ENCODE results near the gene CASZ1.

The CASZ1 gene

GRCh38 chr1:10648689-10649516, 147.5 kb downstream of the CASZ1 start:
- DNase-seq = no peak

GRCh38 chr1:10647414-10648170, 148.9 kb downstream of the CASZ1 start:
- DNase-seq = no peak

- no peak for DNase-seq
These were observed 150.0 kb downstream of the CASZ1 start for GRCh38 chr1:10646347-10646861.

- DNase-seq = no peak
These were observed 151.9 kb downstream of the CASZ1 start for GRCh38 chr1:10644307-10645128.

- DNase-seq = no peak
These were observed 152.7 kb downstream of the CASZ1 start for GRCh38 chr1:10643607-10644306.

GRCh38 chr1:10642403-10643080, 153.9 kb downstream of the CASZ1 start:
- no peak for DNase-seq

- no peak for DNase-seq
These were observed 154.5 kb downstream of the CASZ1 start for GRCh38 chr1:10641976-10642375.

- no peak for DNase-seq
These were observed 155.4 kb downstream of the CASZ1 start for GRCh38 chr1:10640843-10641553.

- DNase-seq = no peak
These were observed 156.5 kb downstream of the CASZ1 start for GRCh38 chr1:10639775-10640578.

- DNase-seq = no peak
These were observed 157.3 kb downstream of the CASZ1 start for GRCh38 chr1:10639011-10639774.

- no peak for DNase-seq
These were observed 157.9 kb downstream of the CASZ1 start for GRCh38 chr1:10638559-10639005.

- no peak for DNase-seq
These were observed 158.4 kb downstream of the CASZ1 start for GRCh38 chr1:10637834-10638558.

GRCh38 chr1:10637400-10637799, 159.0 kb downstream of the CASZ1 start:
- DNase-seq = no peak

GRCh38 chr1:10635992-10636391, 160.5 kb downstream of the CASZ1 start:
- DNase-seq = no peak

GRCh38 chr1:10635085-10635896, 161.2 kb downstream of the CASZ1 start:
- DNase-seq = no peak

GRCh38 chr1:10634428-10635084, 161.9 kb downstream of the CASZ1 start:
- no peak for DNase-seq

- no peak for DNase-seq
These were observed 162.4 kb downstream of the CASZ1 start for GRCh38 chr1:10634075-10634427.

All from cerebellar nuclear complex (tissue), 1 donor.